ENCODE measurements around the gene NHERF2.

- no peak for TF ChIP-seq CTCF (IDR thresholded peaks at IDR 0.05)
- no peak for TF ChIP-seq POLR2A (IDR thresholded peaks at IDR 0.05)
These were observed 57.4 kb downstream of the NHERF2 start for GRCh38 chr16:2083876-2084780.

All from uterus (tissue), 2 donors.